ENCODE results near the gene PPP3CB.

DNA sequence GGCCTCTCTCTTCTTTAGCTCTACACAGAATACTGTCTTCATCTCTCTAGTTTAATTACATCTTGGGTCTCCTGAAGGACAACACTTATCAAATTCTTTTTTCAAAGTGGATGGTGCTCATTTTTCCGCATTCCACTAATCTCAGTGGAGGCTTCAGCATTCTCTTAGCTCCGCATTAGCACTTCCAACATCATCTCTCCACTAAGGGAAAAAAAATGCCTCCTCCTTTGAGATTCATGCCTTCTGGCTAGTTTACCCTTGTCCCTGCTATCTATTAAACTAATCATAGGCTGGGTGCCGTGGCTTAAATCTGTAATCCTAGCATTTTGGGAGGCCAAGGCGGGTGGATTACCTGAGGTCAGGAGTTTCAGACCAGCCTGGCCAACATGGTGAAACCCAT, 9.2 kb downstream of the PPP3CB start:
- TF ChIP-seq POLR2AphosphoS5 (IDR thresholded peaks at IDR 0.05; ENCODE audit: borderline replicate concordance, low read depth, low read length) (no peak), EZH2 (IDR thresholded peaks at IDR 0.05) (no peak), FOXP2 (optimal IDR thresholded peaks at IDR 0.05; ENCODE audit: control extremely low read depth, extremely low read length, insufficient read depth) (no peak)
